HG03045 (cell line): ENCODE measurements around the gene SLC4A7.

ENCODE experiments used
- ATAC-seq: cut with Tn5 transposase; IDR thresholded peaks from one replicate; pipeline ENCODE4 v1.9.1; 2021; ENCODE audit warnings: mild to moderate bottlenecking, moderate library complexity; ENCODE audit not compliant: unreplicated experiment

Gene SLC4A7

GRCh38 chr3:27368831-27369607, 115.2 kb downstream of the SLC4A7 start, which contains the start of gene NEK10:
Gene NEK10, minus strand, starts transcription at chr3:27369383. Its CDS starts 16,501 bp downstream, at chr3:27352882.
- peak; percentile 100 for ATAC-seq

GRCh38 chr3:27366062-27366591, 118.1 kb downstream of the SLC4A7 start:
- no peak for ATAC-seq

GRCh38 chr3:27360113-27361078, 123.8 kb downstream of the SLC4A7 start:
- peak; percentile 34 for ATAC-seq

GRCh38 chr3:27358372-27358771, 125.8 kb downstream of the SLC4A7 start:
- no peak for ATAC-seq

- ATAC-seq: peak; percentile 93
These were observed 126.4 kb downstream of the SLC4A7 start for GRCh38 chr3:27357665-27358258.

- ATAC-seq: no peak
These were observed 127.2 kb downstream of the SLC4A7 start for GRCh38 chr3:27356976-27357375.

- ATAC-seq: no peak
These were observed 129.5 kb downstream of the SLC4A7 start for GRCh38 chr3:27354588-27355203.

- ATAC-seq: no peak
These were observed 130.0 kb downstream of the SLC4A7 start for GRCh38 chr3:27354161-27354560.

GRCh38 chr3:27353221-27353620, 131.0 kb downstream of the SLC4A7 start:
- no peak for ATAC-seq

- no peak for ATAC-seq
These were observed 132.1 kb downstream of the SLC4A7 start for GRCh38 chr3:27352047-27352446.

GRCh38 chr3:27349832-27350231, 134.4 kb downstream of the SLC4A7 start:
- ATAC-seq: peak; percentile 66

- ATAC-seq: no peak
These were observed 138.0 kb downstream of the SLC4A7 start for GRCh38 chr3:27345959-27346865.

- no peak for ATAC-seq
These were observed 138.7 kb downstream of the SLC4A7 start for GRCh38 chr3:27345493-27345892.

GRCh38 chr3:27345045-27345444, 139.1 kb downstream of the SLC4A7 start:
- ATAC-seq: no peak

GRCh38 chr3:27344192-27344591, 140.0 kb downstream of the SLC4A7 start:
- ATAC-seq: no peak

- ATAC-seq: no peak
These were observed 141.9 kb downstream of the SLC4A7 start for GRCh38 chr3:27342267-27342666.

GRCh38 chr3:27340534-27340933, 143.7 kb downstream of the SLC4A7 start:
- ATAC-seq: no peak

- no peak for ATAC-seq
These were observed 148.6 kb downstream of the SLC4A7 start for GRCh38 chr3:27335571-27335970.

GRCh38 chr3:27333843-27334242, 150.3 kb downstream of the SLC4A7 start:
- no peak for ATAC-seq
